K562 (cell line): Measurements from ENCODE around the gene KRTAP5-6. TPM values are rescaled to one million over a fixed set of nuclear protein-coding genes. Genes with fewer than 3 reads are reported as not detected.

ENCODE experiments used
- ATAC-seq: fragments of 200-7000 bp; cut with Tn5 transposase; 3 replicates; pipeline ENCODE4 v1.9.1; 2020; ENCODE audit warnings: moderate library complexity
- BruUV-seq: library from RNA; stranded (reverse); fragments of 400-500 nt; replicated peaks from 2 replicates; lab custom pipeline; 2021; lab: Mats Ljungman, UMichigan
- CTCF ChIA-PET: fragments of 300-600 bp; formaldehyde crosslinking; extraction: SDS; loops from one replicate; lab custom pipeline; 2021; ENCODE audit warnings: low intra/inter-chr PET ratio; lab: Yijun Ruan, JAX
- POLR2A ChIA-PET: fragments of 300-600, 350-650 bp; sonication (Branson Sonifier 250); formaldehyde crosslinking; extraction: SDS; loops from one replicate; lab custom pipeline; 2021; ENCODE audit warnings: antibody characterized with exemption, inconsistent platforms; lab: Yijun Ruan, JAX
- DNase-seq, 4 experiments: peaks; one replicate each; pipeline versions ENCODE4 v3.0.0 to v3.0.0-alpha.2; 2011 to 2018; ENCODE audit warnings: low spot score in 3 of 4, mixed read lengths in 3 of 4; ENCODE audit errors: extremely low read depth in 1 of 4
- FAIRE-seq: peaks from 2 replicates; lab custom pipeline; 2011; peaks lifted over from hg19 to GRCh38; lab: Jason Lieb, UNC
- H2AFZ ChIP-seq: 2 replicates; pipeline ENCODE4 v1.6.0; 2011; ENCODE audit warnings: low read depth, low read length, control low read depth, inconsistent platforms
- H3K27ac ChIP-seq: fragments of 200-600 bp; 3 replicates; pipeline ENCODE4 v1.8.0; 2011; ENCODE audit warnings: low read depth, mild to moderate bottlenecking, control low read depth, inconsistent platforms, low read length, moderate library complexity, mixed read lengths; ENCODE audit errors: extremely low read depth
- H3K27me3 ChIP-seq, 2 experiments: fragments of 300-600 bp in 1 of 2; 2 replicates in 1 of 2; 3 replicates in 1 of 2; pipeline versions ENCODE4 v1.6.0 to v1.8.0; 2011; ENCODE audit warnings: inconsistent platforms in 2 of 2, low read length in 2 of 2, mild to moderate bottlenecking in 1 of 2, mixed read lengths in 1 of 2, moderate library complexity in 1 of 2; ENCODE audit not compliant: control insufficient read depth in 2 of 2, insufficient read depth in 2 of 2
- H3K36me3 ChIP-seq: fragments of 300-600 bp; 3 replicates; pipeline ENCODE4 v1.8.0; 2011; ENCODE audit warnings: mild to moderate bottlenecking, low read length, inconsistent platforms; ENCODE audit not compliant: control insufficient read depth, insufficient read depth
- H3K4me1 ChIP-seq, 2 experiments: fragments of 200-600 bp in 1 of 2; replicated peaks in 1 of 2; 2 replicates in 1 of 2; 3 replicates in 1 of 2; pipeline versions ENCODE4 v1.5.1 to v1.8.0; 2011; ENCODE audit warnings: inconsistent platforms in 2 of 2, low read length in 2 of 2, mild to moderate bottlenecking in 1 of 2, mixed read lengths in 1 of 2, moderate library complexity in 1 of 2; ENCODE audit not compliant: control insufficient read depth in 2 of 2, insufficient read depth in 2 of 2
- H3K4me2 ChIP-seq: 2 replicates; pipeline ENCODE4 v1.6.1; 2011; ENCODE audit warnings: low read length, control low read depth, inconsistent platforms, mixed read lengths; ENCODE audit not compliant: insufficient read depth
- H3K4me3 ChIP-seq: fragments of 200-600 bp; sonication (generic), shearing (Covaris generic); 2 replicates; pipeline ENCODE4 v1.5.1; 2016; ENCODE audit warnings: control low read depth, inconsistent platforms
- H3K79me2 ChIP-seq: fragments of 200-600 bp; 3 replicates; pipeline ENCODE4 v1.8.0; 2011; ENCODE audit warnings: low read length, inconsistent platforms; ENCODE audit not compliant: control insufficient read depth, insufficient read depth
- H3K9ac ChIP-seq, 2 experiments: 2 replicates each; pipeline versions ENCODE4 v1.6.0 to v1.6.1; 2011; ENCODE audit warnings: low read depth in 2 of 2, low read length in 2 of 2, control low read depth in 1 of 2, inconsistent platforms in 1 of 2, mild to moderate bottlenecking in 1 of 2, mixed read lengths in 1 of 2; ENCODE audit not compliant: insufficient read depth in 1 of 2
- H3K9me1 ChIP-seq: one replicate; pipeline ENCODE4 v1.6.0; 2011; ENCODE audit warnings: inconsistent platforms, mild to moderate bottlenecking, low read length, moderate library complexity; ENCODE audit not compliant: control insufficient read depth, insufficient read depth
- H3K9me3 ChIP-seq: replicated peaks from 2 replicates; pipeline ENCODE4 v1.5.1; 2011; ENCODE audit warnings: low read depth, low read length, inconsistent platforms; ENCODE audit not compliant: control insufficient read depth, insufficient read depth
- H4K20me1 ChIP-seq: replicated peaks from 2 replicates; pipeline ENCODE4 v1.6.1; 2011; ENCODE audit warnings: low read length, inconsistent platforms, mixed read lengths; ENCODE audit not compliant: control insufficient read depth, insufficient read depth
- CBX3 ChIP-seq, 2 experiments: IDR thresholded peaks; 1 replicate in 1 of 2; 2 replicates in 1 of 2; pipeline ENCODE4 v1.6.1; 2012; ENCODE audit warnings: inconsistent platforms in 2 of 2, low read length in 2 of 2, borderline replicate concordance in 1 of 2, control low read depth in 1 of 2
- EWSR1 ChIP-seq: fragments of 450-650 bp; IDR thresholded peaks from 2 replicates; pipeline ENCODE4 v1.6.1; 2018; ENCODE audit warnings: borderline replicate concordance, mild to moderate bottlenecking, low read depth, moderate library complexity; ENCODE audit not compliant: partially characterized antibody
- HNRNPLL ChIP-seq: fragments of 200-400 bp; formaldehyde crosslinking; IDR thresholded peaks from 2 replicates; pipeline ENCODE4 v1.6.1; 2017; ENCODE audit warnings: low read length, low read depth, mild to moderate bottlenecking; ENCODE audit not compliant: poor library complexity, severe bottlenecking
- ILK ChIP-seq: fragments of 450-650 bp; IDR thresholded peaks from 2 replicates; pipeline ENCODE4 v1.6.1; 2016; ENCODE audit warnings: missing genetic modification characterization, low read depth, mild to moderate bottlenecking, missing compliant biosample characterization, moderate library complexity, borderline replicate concordance
- KDM1A ChIP-seq, 2 experiments: fragments of 450-650 bp; IDR thresholded peaks; 2 replicates each; pipeline ENCODE4 v1.6.1; 2016; ENCODE audit warnings: mild to moderate bottlenecking in 2 of 2
- NELFE ChIP-seq: IDR thresholded peaks from 2 replicates; pipeline ENCODE4 v1.6.1; 2011; ENCODE audit warnings: mild to moderate bottlenecking; ENCODE audit not compliant: insufficient read depth, insufficient read length
- NFYB ChIP-seq: IDR thresholded peaks from 2 replicates; pipeline ENCODE4 v1.6.1; 2011; ENCODE audit warnings: mild to moderate bottlenecking, moderate library complexity; ENCODE audit not compliant: insufficient read length; ENCODE audit errors: extremely low read depth
- NRF1 ChIP-seq, 2 experiments: fragments of 450-650 bp; IDR thresholded peaks in 1 of 2; conservative IDR thresholded peaks in 1 of 2; 2 replicates each; pipeline ENCODE4 v1.6.1; 2014; ENCODE audit warnings: mild to moderate bottlenecking in 2 of 2
- PCBP2 ChIP-seq: fragments of 200-400 bp; formaldehyde crosslinking; IDR thresholded peaks from 2 replicates; pipeline ENCODE4 v1.6.1; 2018; ENCODE audit warnings: low read length, low read depth, mild to moderate bottlenecking, moderate library complexity; ENCODE audit not compliant: poor library complexity, severe bottlenecking
- TAF7 ChIP-seq: fragments of 450-650 bp; IDR thresholded peaks from 2 replicates; pipeline ENCODE4 v1.6.1; 2016; ENCODE audit warnings: missing genetic modification characterization, missing compliant biosample characterization
- THAP7 ChIP-seq: fragments of 250-450 bp; sonication (Bioruptor Pico); IDR thresholded peaks from 2 replicates; pipeline ENCODE4 v1.5.0; 2021
- THRAP3 ChIP-seq: fragments of 450-650 bp; IDR thresholded peaks from 2 replicates; pipeline ENCODE4 v1.6.1; 2016; ENCODE audit warnings: mild to moderate bottlenecking, inconsistent platforms, borderline replicate concordance
- THRB ChIP-seq: fragments of 450-650 bp; formaldehyde crosslinking; conservative IDR thresholded peaks from 2 replicates; pipeline ENCODE4 v1.4.0; 2022; ENCODE audit warnings: mild to moderate bottlenecking, missing genetic modification characterization
- ZNF12 ChIP-seq: sonication (generic); formaldehyde crosslinking; IDR thresholded peaks from 2 replicates; pipeline ENCODE4 v1.4.0; 2020; ENCODE audit warnings: mild to moderate bottlenecking, missing genetic modification reagents
- ZNF175 ChIP-seq: fragments of 200-800 bp; sonication (Bioruptor generic); IDR thresholded peaks from 2 replicates; pipeline ENCODE4 v1.6.1; 2016; ENCODE audit warnings: low read depth, mild to moderate bottlenecking, missing genetic modification characterization, missing compliant biosample characterization
- ZNF589 ChIP-seq: fragments of 200-800 bp; sonication (Bioruptor generic); IDR thresholded peaks from 2 replicates; pipeline ENCODE4 v1.6.1; 2016; ENCODE audit warnings: low read depth, missing genetic modification characterization, missing compliant biosample characterization
- ZNF785 ChIP-seq: fragments of 250-450 bp; sonication (Bioruptor Pico); IDR thresholded peaks from 2 replicates; pipeline ENCODE4 v1.4.0; 2020; ENCODE audit warnings: mild to moderate bottlenecking
- WGBS: fragments of 100-300 bp; shearing (Covaris generic); methylation state at CpG from one replicate; pipeline ENCODE4 v1.1.6; 2016; ENCODE audit warnings: low coverage, mixed read lengths; ENCODE audit not compliant: insufficient coverage; ENCODE audit errors: missing lambda C conversion rate; 5-methylcytosine and 5-hydroxymethylcytosine counted together
- in situ Hi-C: fragments of 300-500 bp; cut with MboI; formaldehyde crosslinking; loops from 4 replicates; pipeline ENCODE4 v1.15.0; 2018; ENCODE audit warnings: inconsistent platforms, mixed read lengths
- intact Hi-C: fragments of 100-400 bp; cut with micrococcal nuclease; formaldehyde crosslinking; loops from 2 replicates; pipeline ENCODE4 v1.14.2; 2022
- polyA plus RNA-seq, 8 experiments: library from polyadenylated mRNA; depleted of rRNA in 4 of 8; stranded (reverse) in 5 of 8; unstranded in 3 of 8; fragments of >200 nt; fragmentation: Nextera tagmentation in 2 of 8; fragmentation: Illumina TruSeq in 1 of 8; extraction: Ambion mirVana in 2 of 8; extraction: Trizol in 1 of 8; gene quantifications; 2 replicates each; pipeline versions ENCODE4 v1.2.1 to v1.2.3, GENCODE V29; 2011 to 2014; ENCODE audit warnings: inconsistent platforms in 1 of 8, missing spikeins in 1 of 8
- total RNA-seq, 7 experiments: library from RNA; depleted of rRNA in 6 of 7; stranded (reverse); fragments of >200 nt in 6 of 7; fragmentation: Illumina TruSeq in 2 of 7; extraction: Trizol in 2 of 7; gene quantifications; 2 replicates each; pipeline versions ENCODE4 v1.2.1 to v1.2.3, GENCODE V29; 2011 to 2021; ENCODE audit warnings: low replicate concordance in 1 of 7
- TF ChIP-seq, protein P1 (sequence below), 2 experiments: fragments of 150-350 bp in 1 of 2; IDR thresholded peaks; 2 replicates each; pipeline ENCODE4 v1.6.1; 2012 to 2016; ENCODE audit warnings: low read depth in 2 of 2, low read length in 2 of 2, mild to moderate bottlenecking in 1 of 2, moderate library complexity in 1 of 2

The KRTAP5-6 gene
- total and polyA plus RNA-seq, 9 of the 15 experiments (the other 6 are each of a cell fraction or from before 2014, with no cell fraction given) = not detected

DNA sequence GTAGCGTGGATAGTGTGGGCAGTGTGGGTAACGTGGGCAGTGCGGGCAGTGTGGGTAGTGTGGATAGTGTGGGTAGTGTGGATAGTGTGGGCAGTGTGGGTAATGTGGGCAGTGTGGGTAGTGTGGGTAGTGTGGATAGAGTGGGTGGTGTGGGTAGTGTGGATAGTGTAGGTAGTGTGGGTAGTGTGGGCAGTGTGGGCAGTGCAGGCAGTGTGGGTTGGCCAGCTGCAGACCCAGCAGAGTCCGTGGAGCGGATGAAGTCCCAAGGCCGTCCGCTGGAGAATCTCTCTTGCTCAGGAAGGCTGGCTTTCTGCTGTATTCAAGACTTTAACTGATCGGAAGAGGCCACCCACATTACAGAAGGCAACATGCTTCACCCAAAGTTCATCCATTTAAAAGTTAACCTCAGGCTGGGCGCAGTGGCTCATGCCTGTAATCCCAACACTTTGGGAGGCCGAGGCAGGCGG, 26.1 kb upstream of the KRTAP5-6 start:
- no peak for FAIRE-seq

More for the DNA sequence above, 26.1 kb upstream of the KRTAP5-6 start:
- Histone ChIP-seq H3K79me2 (no peaks in the 10 kb centered on the region), H2AFZ (no peak overlapping the region), H3K4me1 (no peaks in the 10 kb centered on the region), H3K4me2 (no peak overlapping the region), H3K36me3 (no peaks in the 10 kb centered on the region), H3K9ac (no peak overlapping the region), H3K27ac (no peak overlapping the region), H3K9me3 (no peaks in the 10 kb centered on the region), H3K9me1 (peaks cover 2% of the 10 kb centered on the region), H3K4me3 (no peak overlapping the region), H3K27me3 (peaks cover 45 to 54% of the 10 kb centered on the region in 2 experiments), H4K20me1 (0 out of 2 replicates have a peak, but pooled peaks cover 9% of the 10 kb centered on the region)
- DNase-seq (no peak), ATAC-seq (no peak)
- CTCF ChIA-PET = no interaction called here
- TF ChIP-seq HNRNPLL = no peak
- TF ChIP-seq THRAP3 = no peak
- no peak for TF ChIP-seq ZNF175
- no peak for TF ChIP-seq ILK (tag)
- TF ChIP-seq THRB = no peak
- TF ChIP-seq THAP7 = no peak
- no peak for TF ChIP-seq ZNF12 (CRISPR knock-in tag)
- TF ChIP-seq CBX3 (IDR thresholded peaks at IDR 0.05; ENCODE audit: borderline replicate concordance in 1 of 2, low read length in 2 of 2) = no peak
- TF ChIP-seq EWSR1 = no peak
- TF ChIP-seq ZNF589 (CRISPR knock-in tag) = no peak
- TF ChIP-seq ZNF785 = no peak
- TF ChIP-seq TAF7 = no peak
- no peak for TF ChIP-seq KDM1A (IDR thresholded peaks at IDR 0.05)
- no peak for TF ChIP-seq NFYB
- TF ChIP-seq, protein P1, sequence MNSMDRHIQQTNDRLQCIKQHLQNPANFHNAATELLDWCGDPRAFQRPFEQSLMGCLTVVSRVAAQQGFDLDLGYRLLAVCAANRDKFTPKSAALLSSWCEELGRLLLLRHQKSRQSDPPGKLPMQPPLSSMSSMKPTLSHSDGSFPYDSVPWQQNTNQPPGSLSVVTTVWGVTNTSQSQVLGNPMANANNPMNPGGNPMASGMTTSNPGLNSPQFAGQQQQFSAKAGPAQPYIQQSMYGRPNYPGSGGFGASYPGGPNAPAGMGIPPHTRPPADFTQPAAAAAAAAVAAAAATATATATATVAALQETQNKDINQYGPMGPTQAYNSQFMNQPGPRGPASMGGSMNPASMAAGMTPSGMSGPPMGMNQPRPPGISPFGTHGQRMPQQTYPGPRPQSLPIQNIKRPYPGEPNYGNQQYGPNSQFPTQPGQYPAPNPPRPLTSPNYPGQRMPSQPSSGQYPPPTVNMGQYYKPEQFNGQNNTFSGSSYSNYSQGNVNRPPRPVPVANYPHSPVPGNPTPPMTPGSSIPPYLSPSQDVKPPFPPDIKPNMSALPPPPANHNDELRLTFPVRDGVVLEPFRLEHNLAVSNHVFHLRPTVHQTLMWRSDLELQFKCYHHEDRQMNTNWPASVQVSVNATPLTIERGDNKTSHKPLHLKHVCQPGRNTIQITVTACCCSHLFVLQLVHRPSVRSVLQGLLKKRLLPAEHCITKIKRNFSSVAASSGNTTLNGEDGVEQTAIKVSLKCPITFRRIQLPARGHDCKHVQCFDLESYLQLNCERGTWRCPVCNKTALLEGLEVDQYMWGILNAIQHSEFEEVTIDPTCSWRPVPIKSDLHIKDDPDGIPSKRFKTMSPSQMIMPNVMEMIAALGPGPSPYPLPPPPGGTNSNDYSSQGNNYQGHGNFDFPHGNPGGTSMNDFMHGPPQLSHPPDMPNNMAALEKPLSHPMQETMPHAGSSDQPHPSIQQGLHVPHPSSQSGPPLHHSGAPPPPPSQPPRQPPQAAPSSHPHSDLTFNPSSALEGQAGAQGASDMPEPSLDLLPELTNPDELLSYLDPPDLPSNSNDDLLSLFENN (IDR thresholded peaks at IDR 0.05; ENCODE audit: low read depth in 2 of 2, low read length in 2 of 2) = no peak
- no peak for TF ChIP-seq PCBP2
- no peak for TF ChIP-seq NELFE
- TF ChIP-seq NRF1 (conservative IDR thresholded peaks at IDR 0.05 in 1 of 2, IDR thresholded peaks at IDR 0.05 in 1 of 2) = no peak
- in situ Hi-C loops = no loop called here
- POLR2A ChIA-PET = no interaction called here
- BruUV-seq = no TSS peak
- WGBS = 9% methylated on average over 11 of the region's 11 CpGs
- intact Hi-C loops = no loop called here
